Spleen (tissue), 11 donors: ENCODE results near the gene PACRG. TPM values are rescaled to one million over a fixed set of nuclear protein-coding genes. Genes with fewer than 3 reads are reported as not detected.

Experiments
- DNase-seq: peaks from one replicate; pipeline ENCODE4 v3.0.0-alpha.2; 2020
- H3K27ac ChIP-seq, 8 donors: fragments of 200-600 bp; sonication (generic) in 7 of 8; 1 replicate in 4 of 8; 2 replicates in 4 of 8; pipeline versions ENCODE4 v1.5.0 to v1.8.0; 2016 to 2021; ENCODE audit warnings: inconsistent platforms in 4 of 8, mild to moderate bottlenecking in 4 of 8, moderate library complexity in 1 of 8
- H3K27me3 ChIP-seq, 7 donors: fragments of 200-600 bp; sonication (generic) in 6 of 7; replicated peaks in 1 of 7; 1 replicate in 4 of 7; 2 replicates in 3 of 7; pipeline versions ENCODE4 v1.5.0 to v1.8.0; 2016 to 2021; ENCODE audit warnings: inconsistent platforms in 3 of 7, mild to moderate bottlenecking in 1 of 7
- H3K36me3 ChIP-seq, 6 donors: fragments of 200-600 bp; sonication (generic) in 5 of 6; 1 replicate in 4 of 6; 2 replicates in 2 of 6; pipeline versions ENCODE4 v1.5.0 to v1.8.0; 2016 to 2021; ENCODE audit warnings: inconsistent platforms in 2 of 6
- H3K4me1 ChIP-seq, 6 donors: fragments of 200-600 bp; sonication (generic) in 5 of 6; 1 replicate in 3 of 6; 2 replicates in 3 of 6; pipeline versions ENCODE4 v1.5.0 to v1.8.0; 2016 to 2021; ENCODE audit warnings: inconsistent platforms in 3 of 6
- H3K4me3 ChIP-seq, 8 donors: fragments of 200-600 bp; sonication (generic) in 7 of 8; 1 replicate in 4 of 8; 2 replicates in 4 of 8; pipeline versions ENCODE4 v1.5.0 to v1.8.0; 2016 to 2021; ENCODE audit warnings: inconsistent platforms in 4 of 8, mild to moderate bottlenecking in 4 of 8, moderate library complexity in 2 of 8
- H3K9me3 ChIP-seq, 8 donors: fragments of 200-600 bp; sonication (generic) in 7 of 8; 1 replicate in 4 of 8; 2 replicates in 4 of 8; pipeline versions ENCODE4 v1.5.0 to v1.8.0; 2016 to 2021; ENCODE audit warnings: inconsistent platforms in 4 of 8
- POLR2A ChIP-seq, 3 donors: fragments of 450-650 bp; IDR thresholded peaks; one replicate each; pipeline ENCODE4 v1.5.1; 2017; ENCODE audit warnings: antibody characterized with exemption in 3 of 3, mild to moderate bottlenecking in 1 of 3
- POLR2AphosphoS5 ChIP-seq, 3 donors: sonication (generic); formaldehyde crosslinking; IDR thresholded peaks; one replicate each; pipeline ENCODE4 v1.5.1; 2017; ENCODE audit warnings: antibody characterized with exemption in 3 of 3
- WGBS, 5 donors: extraction: QIAGEN DNeasy Blood & Tissue Kit in 3 of 5; methylation state at CpG; one replicate each; pipeline versions ENCODE4 v1.1.5 to v1.1.7; 2013 to 2018; 5-methylcytosine and 5-hydroxymethylcytosine counted together
- intact Hi-C: fragments of 100-400 bp; cut with DNase I; formaldehyde crosslinking; loops from one replicate; pipeline ENCODE4 v1.15.0; 2023; ENCODE audit warnings: low total_unique reads
- polyA plus RNA-seq, 3 donors: library from polyadenylated mRNA; stranded (reverse); fragments of 200-250 nt; gene quantifications; one replicate each; pipeline ENCODE4 v1.2.1, GENCODE V29; 2013
- total RNA-seq, 7 donors: library from RNA; depleted of rRNA in 3 of 7; stranded (reverse); fragments of >200 nt in 3 of 7; fragmentation: NEBNext Ultra II Directional in 4 of 7; extraction: Animal tissue kit (Norgen Biotek cat#: 25700) in 4 of 7; gene quantifications; one replicate each; pipeline versions ENCODE4 v1.1.0 to v1.2.1, GENCODE V29; 2016 to 2021
- TF ChIP-seq, protein P1 (sequence below), 11 experiments: fragments of 200-600 bp in 7 of 11; fragments of 450-650 bp in 4 of 11; sonication (generic) in 4 of 11; IDR thresholded peaks in 8 of 11; conservative IDR thresholded peaks in 3 of 11; 1 replicate in 7 of 11; 2 replicates in 4 of 11; pipeline versions ENCODE4 v1.4.0 to v1.8.0; 2016 to 2021; ENCODE audit warnings: antibody characterized with exemption in 11 of 11, inconsistent platforms in 4 of 11, mild to moderate bottlenecking in 1 of 11
- donor health status: healthy with polysubstance abuse.
- donor health status: DM: no; HTN: no; CAD: no; lungs with moderate emphysema.
- donor health status: DM: no; HTN: no; CAD: no.
- donor health status: Bipolar disorder and iron deficiency.
- donor health status: healthy.
- donor health status: DM: no; HTN: no; CAD: no.
- donor health status: DM: yes; HTN: yes; CAD: no.

The PACRG gene
- total and polyA plus RNA-seq, 10 donors: 0.32 to 2.0 (median 1.0) TPM; not detected in 5

DNA sequence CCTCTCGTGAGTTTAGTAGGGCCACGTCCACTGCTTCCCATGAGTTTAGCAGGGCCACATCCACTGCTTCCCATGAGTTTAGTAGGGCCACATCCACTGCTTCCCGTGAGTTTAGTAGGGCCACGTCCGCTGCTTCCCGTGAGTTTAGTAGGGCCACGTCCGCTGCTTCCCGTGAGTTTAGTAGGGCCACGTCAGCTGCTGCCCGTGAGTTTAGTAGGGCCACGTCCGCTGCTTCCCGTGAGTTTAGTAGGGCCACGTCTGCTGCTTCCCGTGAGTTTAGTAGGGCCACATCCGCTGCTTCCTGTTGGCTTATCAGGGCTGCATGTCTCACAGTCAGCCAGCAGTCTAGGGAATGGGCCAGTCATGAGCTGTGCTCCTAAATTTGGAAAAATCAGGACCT lies 573.1 kb downstream of the PACRG start:
- Histone ChIP-seq H3K4me3 (no peak overlapping the region), H3K36me3 (no peaks in the 10 kb centered on the region), H3K27me3 (peaks cover 0 to 4% (median 0%) of the 10 kb centered on the region in 7 donors), H3K4me1 (no peaks in the 10 kb centered on the region), H3K9me3 (no peaks in the 10 kb centered on the region), H3K27ac (no peak overlapping the region)
- DNase-seq: no peak
- WGBS, 5 donors: 73 to 91% (median 79%) methylated on average over 15 to 17 of the region's 17 CpGs
- intact Hi-C loops: no loop called here
- TF ChIP-seq POLR2AphosphoS5 (IDR thresholded peaks at IDR 0.05) (no peak), POLR2A (IDR thresholded peaks at IDR 0.05) (no peak)
- TF ChIP-seq, protein P1, sequence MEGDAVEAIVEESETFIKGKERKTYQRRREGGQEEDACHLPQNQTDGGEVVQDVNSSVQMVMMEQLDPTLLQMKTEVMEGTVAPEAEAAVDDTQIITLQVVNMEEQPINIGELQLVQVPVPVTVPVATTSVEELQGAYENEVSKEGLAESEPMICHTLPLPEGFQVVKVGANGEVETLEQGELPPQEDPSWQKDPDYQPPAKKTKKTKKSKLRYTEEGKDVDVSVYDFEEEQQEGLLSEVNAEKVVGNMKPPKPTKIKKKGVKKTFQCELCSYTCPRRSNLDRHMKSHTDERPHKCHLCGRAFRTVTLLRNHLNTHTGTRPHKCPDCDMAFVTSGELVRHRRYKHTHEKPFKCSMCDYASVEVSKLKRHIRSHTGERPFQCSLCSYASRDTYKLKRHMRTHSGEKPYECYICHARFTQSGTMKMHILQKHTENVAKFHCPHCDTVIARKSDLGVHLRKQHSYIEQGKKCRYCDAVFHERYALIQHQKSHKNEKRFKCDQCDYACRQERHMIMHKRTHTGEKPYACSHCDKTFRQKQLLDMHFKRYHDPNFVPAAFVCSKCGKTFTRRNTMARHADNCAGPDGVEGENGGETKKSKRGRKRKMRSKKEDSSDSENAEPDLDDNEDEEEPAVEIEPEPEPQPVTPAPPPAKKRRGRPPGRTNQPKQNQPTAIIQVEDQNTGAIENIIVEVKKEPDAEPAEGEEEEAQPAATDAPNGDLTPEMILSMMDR (IDR thresholded peaks at IDR 0.05 in 8 of 11, conservative IDR thresholded peaks at IDR 0.05 in 3 of 11): no peak

DNA sequence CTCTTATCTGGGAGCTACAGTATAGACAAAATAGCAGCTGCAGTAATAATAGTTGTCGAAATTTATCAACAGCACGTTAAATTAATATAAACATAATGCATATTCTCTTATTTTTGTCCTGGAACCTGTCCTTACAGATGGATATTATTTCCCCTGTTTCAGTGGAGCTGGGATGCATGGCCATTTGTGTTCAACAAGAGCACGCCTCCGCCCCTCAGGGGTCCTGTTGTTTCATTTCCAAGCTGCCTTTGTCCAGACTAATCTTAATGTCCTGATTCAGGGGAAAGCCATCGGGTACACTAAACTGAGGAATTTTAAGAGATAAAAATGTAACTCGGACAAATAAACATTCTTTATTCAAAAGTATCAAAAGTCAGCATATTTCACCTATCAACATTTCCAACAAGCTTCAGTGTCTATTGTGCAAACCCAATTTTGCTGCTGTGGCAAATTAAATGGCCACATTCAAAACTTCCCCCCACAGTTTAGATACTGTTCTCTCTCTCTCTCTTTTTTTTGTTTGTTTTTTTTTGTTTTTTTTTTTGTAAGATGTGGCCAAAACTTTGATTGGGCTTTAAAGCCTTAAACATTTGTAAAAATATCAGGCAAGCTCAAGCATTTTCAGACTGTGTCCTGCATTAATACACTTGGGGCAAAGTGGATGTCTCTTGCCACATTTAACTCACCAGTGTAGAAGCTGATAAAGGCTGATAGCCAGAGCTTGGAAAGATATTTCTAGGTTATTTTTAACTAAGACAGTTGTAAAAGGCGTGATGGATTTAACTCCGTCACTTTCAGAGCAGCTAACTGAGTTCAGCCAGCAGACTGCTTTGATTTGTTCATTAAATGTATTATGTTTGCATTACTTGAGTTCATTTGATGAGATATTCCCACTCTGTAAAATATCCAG lies 574.2 kb downstream of the PACRG start:
- Histone ChIP-seq H3K4me3 (no peak overlapping the region), H3K27me3 (peaks cover 0 to 4% (median 0%) of the 10 kb centered on the region in 7 donors), H3K27ac (no peak overlapping the region), H3K4me1 (no peaks in the 10 kb centered on the region), H3K9me3 (no peaks in the 10 kb centered on the region), H3K36me3 (no peaks in the 10 kb centered on the region)
- whole genome bisulfite sequencing, 5 donors: 62 to 90% (median 81%) methylated on average over 8 of the region's 8 CpGs
- TF ChIP-seq POLR2A (IDR thresholded peaks at IDR 0.05) (no peak), POLR2AphosphoS5 (IDR thresholded peaks at IDR 0.05) (no peak)
- TF ChIP-seq, protein P1 (IDR thresholded peaks at IDR 0.05 in 8 of 11, conservative IDR thresholded peaks at IDR 0.05 in 3 of 11): no peak
- no peak for DNase-seq
- intact Hi-C loops: no loop called here

DNA sequence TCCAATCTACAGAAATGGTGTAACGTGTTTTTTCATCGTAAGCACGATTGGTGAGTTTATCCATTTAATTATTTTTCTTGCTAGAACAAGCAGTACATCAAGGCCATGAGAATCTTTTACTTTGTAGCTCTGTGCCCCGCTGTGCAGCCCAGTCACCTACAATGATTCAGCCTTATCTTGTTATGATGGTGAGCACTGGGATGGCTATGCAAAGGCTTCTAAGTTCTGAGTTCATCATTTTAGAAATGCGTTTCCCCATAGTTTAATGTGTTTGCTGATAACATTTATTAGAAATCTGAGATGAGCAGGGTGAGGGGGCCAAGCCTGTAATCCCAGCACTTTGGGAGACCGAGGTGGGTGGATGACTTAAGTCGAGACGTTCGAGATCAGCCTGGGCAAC lies 575.0 kb downstream of the PACRG start:
- no peak overlapping the region for H3K27ac ChIP-seq
- WGBS, 5 donors: 82 to 94% (median 87%) methylated on average over 9 of the region's 9 CpGs
- intact Hi-C loops: no loop called here

DNA sequence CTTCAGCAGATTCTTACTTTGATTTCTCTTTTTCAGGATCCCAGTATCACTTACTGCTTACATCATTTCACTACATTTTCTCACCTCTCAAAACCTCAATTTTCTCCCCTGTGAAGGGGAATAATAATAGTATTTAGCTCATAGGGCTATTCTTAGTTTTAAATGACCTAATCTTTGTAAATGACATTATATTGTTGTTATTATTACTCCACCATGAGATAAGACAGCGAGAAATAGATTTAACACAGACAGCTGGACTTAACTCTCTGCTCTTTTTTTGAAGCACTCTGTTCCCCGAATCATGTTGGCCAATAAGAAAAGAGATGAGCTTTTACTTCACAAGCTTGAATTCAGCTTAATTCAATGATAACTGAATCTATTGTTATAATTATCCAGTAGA lies 578.2 kb downstream of the PACRG start:
- intact Hi-C loops: no loop called here
- WGBS, 5 donors: 80 to 93% (median 90%) methylated on average over 2 of the region's 2 CpGs
- TF ChIP-seq POLR2AphosphoS5 (IDR thresholded peaks at IDR 0.05) (no peak), POLR2A (IDR thresholded peaks at IDR 0.05) (no peak)
- TF ChIP-seq, protein P1 (IDR thresholded peaks at IDR 0.05 in 8 of 11, conservative IDR thresholded peaks at IDR 0.05 in 3 of 11): no peak
- H3K27me3 ChIP-seq: peaks cover 0 to 10% (median 0%) of the 10 kb centered on the region in 7 donors
- H3K9me3 ChIP-seq: no peaks in the 10 kb centered on the region
- H3K4me3 ChIP-seq: no peak overlapping the region
- no peak for DNase-seq
- H3K4me1 ChIP-seq: peaks cover 0 to 3% (median 0%) of the 10 kb centered on the region in 6 donors
- H3K27ac ChIP-seq: no peak overlapping the region
- H3K36me3 ChIP-seq: no peaks in the 10 kb centered on the region

More for the DNA sequence above, 575.0 kb downstream of the PACRG start:
- Histone ChIP-seq H3K27me3 (peaks cover 0 to 4% (median 0%) of the 10 kb centered on the region in 7 donors), H3K4me1 (no peaks in the 10 kb centered on the region), H3K36me3 (no peaks in the 10 kb centered on the region), H3K4me3 (no peak overlapping the region), H3K9me3 (no peaks in the 10 kb centered on the region)
- DNase-seq: no peak
- TF ChIP-seq POLR2A (IDR thresholded peaks at IDR 0.05): no peak
- no peak for TF ChIP-seq POLR2AphosphoS5 (IDR thresholded peaks at IDR 0.05)
- TF ChIP-seq, protein P1 (IDR thresholded peaks at IDR 0.05 in 8 of 11, conservative IDR thresholded peaks at IDR 0.05 in 3 of 11): no peak
